Stimulated activated CD8-positive, alpha-beta memory T cell treated with anti-CD3 and anti-CD28 coated beads, Interleukin-15, amount 100 ng/mL, for 1 hour (primary cell): ENCODE data around the gene AVPI1.
A peak's percentile ranks its signal among the peaks of the same experiment; 100 is the strongest.

Source experiments
- DNase-seq: peaks from one replicate; pipeline ENCODE4 v3.0.0-alpha.2; 2020; ENCODE audit warnings: low read depth

AVPI1 gene, protein sequence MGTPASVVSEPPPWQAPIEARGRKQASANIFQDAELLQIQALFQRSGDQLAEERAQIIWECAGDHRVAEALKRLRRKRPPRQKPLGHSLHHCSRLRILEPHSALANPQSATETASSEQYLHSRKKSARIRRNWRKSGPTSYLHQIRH

GRCh38 chr10:97686962-97687784 is at the start of gene AVPI1:
AVPI1 (minus strand) TSS chr10:97687241; CDS start chr10:97679905, 7,336 bp downstream.
- DNase-seq: peak; percentile 86

DNA sequence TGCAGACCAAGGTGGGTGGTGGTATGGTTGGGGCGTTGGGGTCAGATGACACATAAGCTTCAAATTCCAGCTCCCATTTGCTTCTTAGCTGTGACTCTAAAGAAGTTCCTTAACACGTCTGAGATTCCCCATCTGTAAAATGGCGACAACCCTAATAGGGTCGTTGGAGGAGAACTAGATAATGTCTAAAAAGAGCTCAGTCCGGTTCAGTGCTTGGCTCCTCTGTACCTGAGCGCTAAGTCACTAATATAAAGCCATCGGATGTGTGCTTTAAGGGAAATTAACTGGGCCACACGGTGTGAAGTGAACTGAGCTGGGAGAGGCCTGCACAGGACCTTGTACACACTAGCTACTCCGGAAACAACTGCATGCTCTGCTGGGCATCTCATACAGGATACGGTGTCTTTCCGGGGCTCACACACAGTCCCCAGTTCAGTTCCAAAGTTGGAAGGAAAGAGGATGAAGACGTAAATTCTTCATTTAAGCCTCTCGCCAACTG is 49.4 kb upstream of the AVPI1 start:
- no peak for DNase-seq

- DNase-seq: no peak
Measured at GRCh38 chr10:97734021-97734420, 47.0 kb upstream of the AVPI1 start.

DNA sequence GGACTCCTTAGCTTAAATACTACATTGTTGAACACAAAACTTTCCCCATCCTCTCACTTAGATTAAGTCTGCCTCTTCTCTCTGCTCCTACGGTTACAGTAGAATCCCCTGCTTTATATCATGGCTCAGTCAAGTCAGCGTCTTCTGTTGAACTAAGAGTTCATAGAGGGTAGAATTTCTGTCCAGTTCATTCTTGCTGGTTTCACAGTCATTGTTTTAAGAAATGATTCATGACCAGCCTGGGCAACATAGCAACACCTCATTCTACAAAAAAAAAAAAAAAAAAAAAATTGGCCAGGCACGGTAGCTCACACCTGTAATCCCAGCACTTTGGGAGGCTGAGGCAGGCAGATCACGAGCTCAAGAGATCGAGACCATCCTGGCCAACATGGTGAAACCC is 46.2 kb upstream of the AVPI1 start:
- no peak for DNase-seq

DNA sequence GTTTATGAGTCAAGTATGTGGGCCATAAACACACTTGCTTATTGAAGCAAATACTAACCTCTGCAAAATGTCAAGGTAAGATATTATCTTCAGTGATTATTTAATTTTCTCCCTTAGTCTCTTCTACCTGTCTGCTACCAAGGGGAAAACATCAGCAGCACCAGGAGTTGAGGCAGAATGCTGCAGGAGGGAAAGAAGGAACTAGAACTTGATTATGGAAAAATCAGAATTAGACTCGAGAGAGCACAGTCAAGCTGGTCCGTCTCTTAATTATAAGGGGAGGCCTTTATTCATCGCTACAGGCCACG is 45.0 kb upstream of the AVPI1 start:
- DNase-seq: no peak

GRCh38 chr10:97731346-97732051 is 44.5 kb upstream of the AVPI1 start:
- no peak for DNase-seq

- DNase-seq: no peak
Measured at GRCh38 chr10:97729014-97729413, 42.0 kb upstream of the AVPI1 start.

- DNase-seq: no peak
Measured at GRCh38 chr10:97726636-97727178, 39.7 kb upstream of the AVPI1 start.

GRCh38 chr10:97724341-97724941 is 37.4 kb upstream of the AVPI1 start:
- no peak for DNase-seq

DNA sequence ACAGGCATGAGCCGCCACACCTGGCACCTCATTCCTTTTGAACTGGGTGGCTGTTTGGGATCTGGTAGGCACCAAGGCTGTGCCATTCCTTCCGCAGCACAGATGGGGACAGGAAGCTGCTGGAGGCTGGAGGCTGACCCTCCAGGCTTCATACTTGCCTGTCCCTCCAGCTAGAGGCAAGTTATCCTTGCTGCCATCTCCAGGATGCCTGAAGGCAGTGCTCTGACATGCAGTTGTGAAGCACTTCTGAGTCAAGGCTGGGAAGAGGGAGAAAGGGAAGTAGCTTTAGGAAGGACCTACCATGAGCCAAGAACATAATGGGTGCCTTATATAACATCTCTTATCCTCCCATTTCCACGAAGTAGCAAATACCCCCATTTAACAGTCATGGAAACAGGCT is 36.0 kb upstream of the AVPI1 start:
- no peak for DNase-seq

DNA sequence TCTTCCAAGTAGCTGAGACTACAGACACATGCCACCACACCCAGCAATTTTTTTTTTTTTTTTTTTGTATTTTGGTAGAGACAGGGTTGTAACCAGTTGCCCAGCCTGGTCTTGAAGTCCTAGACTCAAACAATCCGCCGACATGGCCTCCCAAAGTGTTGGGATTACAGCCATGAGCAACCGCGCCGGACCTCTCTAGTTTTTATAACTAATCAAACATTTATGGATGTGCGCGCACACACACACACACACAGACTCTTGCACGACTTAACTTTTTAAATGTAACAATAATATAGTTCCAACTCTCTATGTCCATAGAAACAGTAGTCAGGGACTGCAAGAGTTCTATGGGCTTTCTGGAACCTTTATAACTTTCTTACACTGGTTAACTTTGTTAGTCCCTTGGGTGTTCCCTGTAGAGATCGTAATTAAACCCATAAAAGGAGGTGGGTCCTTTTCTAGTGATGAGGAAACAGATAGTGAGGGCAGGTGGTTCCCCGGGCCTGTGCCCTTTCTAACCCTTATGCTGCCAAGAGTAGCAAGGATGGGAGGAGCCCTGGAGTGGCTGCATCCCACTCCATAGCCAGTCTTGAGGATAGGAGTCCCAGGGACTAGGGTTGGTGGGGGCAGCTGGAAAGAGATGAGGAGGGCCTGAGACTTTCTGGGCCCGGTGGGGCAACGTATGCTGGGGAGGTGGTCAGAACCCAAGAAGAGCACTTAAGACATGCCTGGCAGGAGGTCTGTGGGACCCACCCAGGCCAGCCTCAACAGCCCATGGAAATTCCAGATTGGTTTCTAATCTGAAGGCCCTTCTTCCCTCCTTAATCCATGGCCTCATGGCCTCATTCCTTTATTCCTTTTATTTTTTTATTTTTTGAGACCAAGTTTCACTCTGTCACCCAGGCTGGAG is 35.1 kb upstream of the AVPI1 start:
- DNase-seq: no peak

- DNase-seq: no peak
Measured at GRCh38 chr10:97719602-97720001, 32.6 kb upstream of the AVPI1 start.

DNA sequence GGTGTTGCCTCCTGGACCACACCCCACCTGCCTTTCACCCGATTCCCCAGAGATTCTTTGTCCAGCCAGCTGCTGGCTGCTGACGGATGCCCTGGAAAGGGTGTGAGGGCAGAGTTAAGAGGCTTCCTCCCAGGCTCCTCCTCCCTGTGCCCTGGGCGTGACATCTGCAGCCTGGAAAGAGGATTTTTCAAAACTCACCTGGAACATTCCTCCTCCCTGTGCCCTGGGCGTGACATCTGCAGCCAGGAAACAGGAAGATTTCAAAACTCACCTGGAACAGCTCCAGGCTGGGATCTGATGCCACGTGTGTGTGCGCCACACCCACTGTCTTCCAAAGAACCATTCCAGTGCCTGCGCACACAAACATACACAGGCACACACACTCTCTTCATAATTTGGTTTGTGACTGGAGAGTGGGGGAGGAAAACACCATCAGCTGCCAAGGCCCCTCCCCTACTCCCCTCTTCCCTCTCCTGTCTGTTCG is 31.7 kb upstream of the AVPI1 start:
- DNase-seq: no peak

- no peak for DNase-seq
Measured at GRCh38 chr10:97718178-97718577, 31.1 kb upstream of the AVPI1 start.

DNA sequence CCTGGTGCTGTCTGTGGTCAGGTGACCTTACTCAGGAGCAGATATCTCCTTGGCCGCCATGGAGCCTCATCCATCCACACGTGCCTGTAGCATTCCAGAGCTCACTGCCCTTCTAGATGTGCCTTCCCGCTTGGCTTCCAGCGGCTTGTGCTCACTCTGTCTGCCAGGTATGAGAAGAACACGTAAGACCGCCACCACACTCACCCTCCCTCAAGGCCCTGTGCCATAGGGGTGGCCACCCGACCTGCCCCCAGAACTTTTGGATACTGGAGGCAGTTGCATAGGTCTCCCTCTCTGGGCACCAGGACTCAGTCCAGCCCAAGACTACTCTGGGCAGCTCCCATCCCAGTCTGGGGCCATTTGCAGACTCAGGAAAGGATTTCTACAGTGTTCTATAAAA is 30.6 kb upstream of the AVPI1 start:
- DNase-seq: no peak

- no peak for DNase-seq
Measured at GRCh38 chr10:97715259-97715874, 28.3 kb upstream of the AVPI1 start.

GRCh38 chr10:97714401-97715258 is 27.6 kb upstream of the AVPI1 start:
- DNase-seq: no peak

DNA sequence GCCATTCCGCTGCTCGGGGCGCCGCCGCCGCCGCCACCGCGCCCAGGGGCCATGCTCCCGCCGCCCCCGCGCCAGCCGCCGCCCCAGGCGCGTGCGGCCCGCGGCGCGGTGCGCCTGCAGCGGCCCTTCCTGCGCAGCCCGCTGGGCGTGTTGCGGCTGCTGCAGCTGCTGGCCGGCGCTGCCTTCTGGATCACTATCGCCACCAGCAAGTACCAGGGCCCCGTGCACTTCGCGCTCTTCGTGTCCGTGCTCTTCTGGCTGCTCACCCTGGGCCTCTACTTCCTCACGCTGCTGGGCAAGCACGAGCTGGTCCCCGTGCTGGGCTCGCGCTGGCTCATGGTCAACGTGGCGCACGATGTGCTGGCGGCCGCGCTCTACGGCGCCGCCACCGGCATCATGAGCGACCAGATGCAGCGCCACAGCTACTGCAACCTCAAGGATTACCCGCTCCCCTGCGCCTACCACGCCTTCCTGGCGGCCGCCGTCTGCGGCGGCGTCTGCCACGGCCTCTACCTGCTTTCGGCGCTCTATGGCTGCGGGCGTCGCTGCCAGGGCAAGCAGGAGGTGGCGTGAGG is 26.9 kb upstream of the AVPI1 start:
- no peak for DNase-seq

- no peak for DNase-seq
Measured at GRCh38 chr10:97713339-97713825, 26.3 kb upstream of the AVPI1 start, which contains the start of gene MARVELD1. MARVELD1 (plus strand) TSS chr10:97713730; CDS start chr10:97713877, 147 bp downstream.
